Brain microvascular endothelial cell (primary cell): ENCODE measurements around the gene KRTAP1-5.

Source experiments
- DNase-seq: peaks from one replicate; pipeline ENCODE4 v3.0.0-alpha.2; 2020
- H3K27ac ChIP-seq: fragments of 250-450 bp; sonication (Bioruptor Pico); 2 replicates; pipeline ENCODE4 v1.5.1; 2020; ENCODE audit warnings: mild to moderate bottlenecking, moderate library complexity
- H3K27me3 ChIP-seq: fragments of 250-450 bp; sonication (Bioruptor Pico); replicated peaks from 2 replicates; pipeline ENCODE4 v1.5.1; 2020; ENCODE audit warnings: mild to moderate bottlenecking
- H3K36me3 ChIP-seq: fragments of 250-450 bp; sonication (Bioruptor Pico); replicated peaks from 2 replicates; pipeline ENCODE4 v1.5.1; 2020; ENCODE audit warnings: mild to moderate bottlenecking
- H3K4me3 ChIP-seq: 2 replicates; pipeline ENCODE4 v1.5.1; 2011; ENCODE audit warnings: low read depth, mild to moderate bottlenecking, control low read depth, low read length, moderate library complexity
- in situ Hi-C: cut with HindIII; loops from 2 replicates; pipeline ENCODE4 v1.10.0; 2017; ENCODE audit warnings: low sequenced_read_pairs, low pct_ligation_motif_present
- TF ChIP-seq, protein P1 (sequence below): IDR thresholded peaks from 2 replicates; pipeline ENCODE4 v1.5.1; 2011; ENCODE audit warnings: low read depth, mild to moderate bottlenecking, moderate library complexity, low read length, control low read depth, inconsistent platforms; ENCODE audit errors: missing control alignments

Gene KRTAP1-5

DNA sequence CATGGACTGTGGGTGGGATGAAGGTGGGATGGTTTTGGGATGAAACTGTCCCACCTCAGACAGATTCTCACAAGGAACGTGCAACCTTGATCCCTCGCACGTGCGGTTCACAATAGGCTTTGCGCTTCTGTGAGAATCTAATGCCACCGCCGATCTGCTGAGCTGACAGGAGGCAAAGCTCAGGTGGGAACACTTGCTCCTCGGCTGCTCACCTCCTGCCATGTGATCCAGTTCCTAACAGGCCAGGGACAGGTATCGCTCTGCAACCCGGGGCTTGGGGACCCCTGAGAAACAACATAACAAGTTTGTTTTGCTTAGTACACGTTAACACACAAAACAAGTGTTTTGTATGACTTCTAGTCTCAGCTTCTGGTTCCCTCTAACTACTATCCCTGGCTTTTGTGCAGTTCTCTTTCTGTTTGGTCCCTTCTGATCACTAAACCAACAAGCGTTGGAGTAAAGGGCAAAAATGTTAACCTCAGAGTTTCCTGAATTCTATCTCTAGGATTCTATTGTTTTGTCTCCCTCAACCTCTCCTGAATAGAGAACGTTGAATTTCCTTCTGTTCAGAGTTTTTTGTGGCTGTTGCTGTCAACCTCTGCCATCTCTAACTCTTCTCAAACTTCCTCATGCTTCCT lies 10.3 kb downstream of the KRTAP1-5 start:
- H3K36me3 ChIP-seq: no peaks in the 10 kb centered on the region
- in situ Hi-C loops: no loop called here
- TF ChIP-seq, protein P1, sequence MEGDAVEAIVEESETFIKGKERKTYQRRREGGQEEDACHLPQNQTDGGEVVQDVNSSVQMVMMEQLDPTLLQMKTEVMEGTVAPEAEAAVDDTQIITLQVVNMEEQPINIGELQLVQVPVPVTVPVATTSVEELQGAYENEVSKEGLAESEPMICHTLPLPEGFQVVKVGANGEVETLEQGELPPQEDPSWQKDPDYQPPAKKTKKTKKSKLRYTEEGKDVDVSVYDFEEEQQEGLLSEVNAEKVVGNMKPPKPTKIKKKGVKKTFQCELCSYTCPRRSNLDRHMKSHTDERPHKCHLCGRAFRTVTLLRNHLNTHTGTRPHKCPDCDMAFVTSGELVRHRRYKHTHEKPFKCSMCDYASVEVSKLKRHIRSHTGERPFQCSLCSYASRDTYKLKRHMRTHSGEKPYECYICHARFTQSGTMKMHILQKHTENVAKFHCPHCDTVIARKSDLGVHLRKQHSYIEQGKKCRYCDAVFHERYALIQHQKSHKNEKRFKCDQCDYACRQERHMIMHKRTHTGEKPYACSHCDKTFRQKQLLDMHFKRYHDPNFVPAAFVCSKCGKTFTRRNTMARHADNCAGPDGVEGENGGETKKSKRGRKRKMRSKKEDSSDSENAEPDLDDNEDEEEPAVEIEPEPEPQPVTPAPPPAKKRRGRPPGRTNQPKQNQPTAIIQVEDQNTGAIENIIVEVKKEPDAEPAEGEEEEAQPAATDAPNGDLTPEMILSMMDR: no peak
- no peak overlapping the region for H3K4me3 ChIP-seq
- H3K27ac ChIP-seq: no peak overlapping the region
- DNase-seq: no peak
- no peaks in the 10 kb centered on the region for H3K27me3 ChIP-seq

GRCh38 chr17:41015454-41015853 lies 11.6 kb downstream of the KRTAP1-5 start:
- TF ChIP-seq, protein P1: no peak
- H3K4me3 ChIP-seq: no peak overlapping the region
- no peaks in the 10 kb centered on the region for H3K27me3 ChIP-seq
- H3K36me3 ChIP-seq: no peaks in the 10 kb centered on the region
- in situ Hi-C loops: no loop called here
- H3K27ac ChIP-seq: no peak overlapping the region
- no peak for DNase-seq

DNA sequence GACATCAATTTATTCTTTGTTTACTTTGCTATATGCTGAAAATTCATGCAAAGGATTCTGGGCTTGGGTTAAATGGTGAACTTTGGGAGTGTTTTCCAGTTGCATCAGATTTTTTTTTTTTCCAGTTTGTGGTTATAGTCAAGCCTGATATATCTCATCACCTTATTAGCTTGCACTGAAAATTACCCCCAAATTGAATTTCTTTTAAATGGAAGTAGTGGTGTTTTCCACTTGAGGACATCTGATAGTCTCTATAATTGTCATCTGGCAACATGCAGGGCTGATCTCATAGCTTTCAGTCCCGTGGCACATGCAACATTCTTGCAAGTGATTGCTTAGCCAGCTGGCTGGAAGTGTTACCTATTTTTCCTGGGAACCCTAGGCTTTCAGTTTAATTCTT lies 13.4 kb downstream of the KRTAP1-5 start:
- H3K4me3 ChIP-seq: no peak overlapping the region
- H3K27ac ChIP-seq: no peak overlapping the region
- H3K36me3 ChIP-seq: no peaks in the 10 kb centered on the region
- no peak for DNase-seq
- TF ChIP-seq, protein P1: no peak
- H3K27me3 ChIP-seq: no peaks in the 10 kb centered on the region
- in situ Hi-C loops: no loop called here

DNA sequence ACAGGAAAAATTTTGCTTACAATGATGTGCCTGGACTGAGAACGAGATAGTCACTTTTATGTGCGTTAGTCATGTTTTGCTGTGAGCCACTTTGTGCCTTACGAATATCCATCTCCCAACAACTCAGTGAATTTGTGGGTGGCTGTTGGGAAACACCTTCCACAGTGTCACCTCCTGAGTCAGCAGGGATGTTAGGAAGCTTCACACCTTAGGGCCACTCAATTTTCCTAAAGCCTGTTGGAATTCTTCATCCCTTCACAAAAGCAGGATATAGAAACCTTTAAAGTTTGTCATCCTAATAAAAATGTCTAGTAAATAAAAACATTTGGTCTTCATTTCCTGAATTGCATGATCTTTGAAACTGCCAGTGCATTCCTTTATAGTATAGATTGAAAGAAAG lies 13.8 kb downstream of the KRTAP1-5 start:
- Histone ChIP-seq H3K36me3 (no peaks in the 10 kb centered on the region), H3K27ac (no peak overlapping the region), H3K27me3 (no peaks in the 10 kb centered on the region), H3K4me3 (no peak overlapping the region)
- no peak for DNase-seq
- in situ Hi-C loops: no loop called here
- TF ChIP-seq, protein P1: no peak

DNA sequence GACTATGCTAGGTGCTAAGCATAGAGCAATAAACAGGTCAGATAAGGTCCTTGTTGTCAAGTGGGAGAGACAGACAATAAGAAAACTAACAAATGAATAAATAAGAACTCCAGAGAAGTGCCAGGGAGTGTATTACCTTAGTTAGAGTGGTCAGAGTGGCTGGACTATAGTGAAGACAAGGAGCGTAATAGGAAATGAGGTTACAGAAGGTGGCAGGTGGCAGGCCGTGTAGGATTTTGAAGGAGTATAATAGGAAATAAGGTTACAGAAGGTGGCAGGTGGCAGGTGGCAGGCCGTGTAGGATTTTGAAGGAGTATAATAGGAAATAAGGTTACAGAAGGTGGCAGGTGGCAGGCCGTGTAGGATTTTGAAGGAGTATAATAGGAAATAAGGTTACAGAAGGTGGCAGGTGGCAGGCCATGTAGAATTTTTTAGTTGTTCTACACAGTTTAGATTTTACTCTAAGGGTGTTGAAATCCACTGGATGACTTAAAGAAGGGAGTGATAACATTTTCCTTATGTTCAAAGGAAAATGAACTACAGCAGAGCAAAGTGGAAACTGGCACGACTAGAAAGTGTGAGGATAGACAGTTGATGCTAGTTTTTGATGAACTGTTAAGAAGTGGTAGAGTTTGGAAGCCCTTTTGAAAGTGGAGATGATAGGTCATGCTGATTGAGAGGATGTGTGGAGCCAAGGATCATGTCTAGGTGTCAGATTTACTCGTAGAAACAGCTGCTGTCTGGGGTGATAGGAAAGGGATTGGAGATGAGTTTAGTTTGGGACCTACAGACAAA lies 14.5 kb downstream of the KRTAP1-5 start:
- H3K27ac ChIP-seq: no peak overlapping the region
- in situ Hi-C loops: no loop called here
- TF ChIP-seq, protein P1: no peak

DNA sequence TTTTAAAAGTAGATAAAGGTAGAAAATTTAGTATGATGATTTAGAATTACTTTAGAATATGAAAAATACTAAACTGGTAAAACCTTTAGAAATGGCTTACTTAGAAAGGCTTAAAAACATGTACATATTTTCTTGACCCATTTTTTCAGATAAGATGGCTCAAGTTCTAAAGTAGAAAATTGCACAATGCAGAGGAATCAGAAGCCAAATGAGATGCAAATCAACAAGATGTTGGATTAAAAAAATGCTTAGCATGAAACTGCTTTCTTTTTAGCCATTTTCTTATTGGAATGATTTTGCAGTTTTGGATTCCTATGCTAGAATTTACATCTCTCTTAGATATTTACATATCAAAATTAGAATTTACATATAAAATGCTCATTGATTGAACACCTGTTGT lies 16.6 kb downstream of the KRTAP1-5 start:
- in situ Hi-C loops: no loop called here
- DNase-seq: no peak

More for the DNA sequence above, 14.5 kb downstream of the KRTAP1-5 start:
- Histone ChIP-seq H3K36me3 (no peaks in the 10 kb centered on the region), H3K27me3 (no peaks in the 10 kb centered on the region), H3K4me3 (no peak overlapping the region)
- no peak for DNase-seq

More for the DNA sequence above, 16.6 kb downstream of the KRTAP1-5 start:
- TF ChIP-seq, protein P1: no peak
- no peaks in the 10 kb centered on the region for H3K27me3 ChIP-seq
- H3K27ac ChIP-seq: no peak overlapping the region
- H3K36me3 ChIP-seq: no peaks in the 10 kb centered on the region
- H3K4me3 ChIP-seq: no peak overlapping the region
